Smooth muscle cell of the umbilical artery (primary cell): ENCODE data around the gene HBA1. TPM values are rescaled to one million over a fixed set of nuclear protein-coding genes. Genes with fewer than 3 reads are reported as not detected.

ENCODE experiments used
- total RNA-seq: library from RNA; depleted of rRNA; stranded (reverse); fragments of >200 nt; gene quantifications from 2 replicates; pipeline ENCODE4 v1.2.3, GENCODE V29; 2014

HBA1 gene
- not detected in 2 replicates for total RNA-seq

GRCh38 chr16:176477-177382 lies at the start of gene HBA1:
TSS of gene HBA1 (plus strand) at chr16:176680. CDS start at chr16:176717, 37 bp downstream.

GRCh38 chr16:152141-153128 lies 24.0 kb upstream of the HBA1 start, which contains the start of gene HBZ:
TSS of gene HBZ (plus strand) at chr16:152644. CDS start at chr16:152910, 266 bp downstream.

GRCh38 chr16:165539-166374 lies 10.7 kb upstream of the HBA1 start, which contains the start of gene HBM:
TSS of gene HBM (plus strand) at chr16:165978. CDS start at chr16:165998, 20 bp downstream.

GRCh38 chr16:172374-172941 lies 4.0 kb upstream of the HBA1 start, which contains the start of gene HBA2:
TSS of gene HBA2 (plus strand) at chr16:172876. CDS start at chr16:172913, 37 bp downstream.

GRCh38 chr16:180101-180675 lies 3.7 kb downstream of the HBA1 start, which contains the start of gene HBQ1:
TSS of gene HBQ1 (plus strand) at chr16:180459. CDS start at chr16:180487, 28 bp downstream.

Other genes starting within 250 kb of the HBA1 start
- 2.4 and 4.2 TPM in 2 replicates for gene POLR3K, start 123.1 kb upstream of the HBA1 start, total RNA-seq
- 17.5 and 17.9 TPM in 2 replicates for gene SNRNP25, start 122.9 kb upstream of the HBA1 start, total RNA-seq
- gene RHBDF1, start 104.0 kb upstream of the HBA1 start, total RNA-seq: 24.6 and 49.9 TPM in 2 replicates
- 101 and 198 TPM in 2 replicates for gene MPG, start 98.5 kb upstream of the HBA1 start, total RNA-seq
- gene NPRL3, start 38.0 kb upstream of the HBA1 start, total RNA-seq: 10.1 and 17.8 TPM in 2 replicates
- not detected in 2 replicates for gene HBZ, start 24.0 kb upstream of the HBA1 start, total RNA-seq
- gene HBM, start 10.7 kb upstream of the HBA1 start, total RNA-seq: not detected in 2 replicates
- gene HBA2, start 3.8 kb upstream of the HBA1 start, total RNA-seq: not detected in 2 replicates
- not detected in 2 replicates for gene HBQ1, start 3.8 kb downstream of the HBA1 start, total RNA-seq
- 43.9 and 44.2 TPM in 2 replicates for gene LUC7L, start 52.8 kb downstream of the HBA1 start, total RNA-seq
- 122 and 156 TPM in 2 replicates for gene FAM234A, start 58.1 kb downstream of the HBA1 start, total RNA-seq
- gene RGS11, start 99.3 kb downstream of the HBA1 start, total RNA-seq: 1.8 and 2.4 TPM in 2 replicates
- 0.28 and 1.5 TPM in 2 replicates for gene ARHGDIG, start 103.9 kb downstream of the HBA1 start, total RNA-seq
- 0.51 and 2.4 TPM in 2 replicates for gene PDIA2, start 106.5 kb downstream of the HBA1 start, total RNA-seq
- 16.6 and 30.8 TPM in 2 replicates for gene AXIN1, start 176.0 kb downstream of the HBA1 start, total RNA-seq
- 51.7 and 69.3 TPM in 2 replicates for gene MRPL28, start 193.9 kb downstream of the HBA1 start, total RNA-seq
- 59.7 and 107 TPM in 2 replicates for gene PGAP6, start 205.3 kb downstream of the HBA1 start, total RNA-seq
- gene NME4, start 220.5 kb downstream of the HBA1 start, total RNA-seq: 63.2 and 80.6 TPM in 2 replicates
- gene DECR2, start 225.2 kb downstream of the HBA1 start, total RNA-seq: 7.1 and 11.8 TPM in 2 replicates
- gene RAB11FIP3, start 249.0 kb downstream of the HBA1 start, total RNA-seq: 18.7 and 32.6 TPM in 2 replicates